K562 (cell line): ENCODE results near the gene SDHAF1. TPM values are rescaled to one million over a fixed set of nuclear protein-coding genes. Genes with fewer than 3 reads are reported as not detected.
A peak's percentile ranks its signal among the peaks of the same experiment; 100 is the strongest.

Experiments used
- ATAC-seq: fragments of 200-7000 bp; cut with Tn5 transposase; 3 replicates; pipeline ENCODE4 v1.9.1; 2020; ENCODE audit warnings: moderate library complexity
- BruUV-seq: library from RNA; stranded (reverse); fragments of 400-500 nt; replicated peaks from 2 replicates; lab custom pipeline; 2021; lab: Mats Ljungman, UMichigan
- CTCF ChIA-PET: fragments of 300-600 bp; formaldehyde crosslinking; extraction: SDS; loops from one replicate; lab custom pipeline; 2021; ENCODE audit warnings: low intra/inter-chr PET ratio; lab: Yijun Ruan, JAX
- POLR2A ChIA-PET: fragments of 300-600, 350-650 bp; sonication (Branson Sonifier 250); formaldehyde crosslinking; extraction: SDS; loops from one replicate; lab custom pipeline; 2021; ENCODE audit warnings: antibody characterized with exemption, inconsistent platforms; lab: Yijun Ruan, JAX
- DNase-seq, 4 experiments: peaks; one replicate each; pipeline versions ENCODE4 v3.0.0 to v3.0.0-alpha.2; 2011 to 2018; ENCODE audit warnings: low spot score in 3 of 4, mixed read lengths in 3 of 4; ENCODE audit errors: extremely low read depth in 1 of 4
- FAIRE-seq: peaks from 2 replicates; lab custom pipeline; 2011; peaks lifted over from hg19 to GRCh38; lab: Jason Lieb, UNC
- H2AFZ ChIP-seq: 2 replicates; pipeline ENCODE4 v1.6.0; 2011; ENCODE audit warnings: low read depth, low read length, control low read depth, inconsistent platforms
- H3K27ac ChIP-seq: fragments of 200-600 bp; 3 replicates; pipeline ENCODE4 v1.8.0; 2011; ENCODE audit warnings: low read depth, mild to moderate bottlenecking, control low read depth, inconsistent platforms, low read length, moderate library complexity, mixed read lengths; ENCODE audit errors: extremely low read depth
- H3K27me3 ChIP-seq, 2 experiments: fragments of 300-600 bp in 1 of 2; 2 replicates in 1 of 2; 3 replicates in 1 of 2; pipeline versions ENCODE4 v1.6.0 to v1.8.0; 2011; ENCODE audit warnings: inconsistent platforms in 2 of 2, low read length in 2 of 2, mild to moderate bottlenecking in 1 of 2, mixed read lengths in 1 of 2, moderate library complexity in 1 of 2; ENCODE audit not compliant: control insufficient read depth in 2 of 2, insufficient read depth in 2 of 2
- H3K36me3 ChIP-seq: fragments of 300-600 bp; 3 replicates; pipeline ENCODE4 v1.8.0; 2011; ENCODE audit warnings: mild to moderate bottlenecking, low read length, inconsistent platforms; ENCODE audit not compliant: control insufficient read depth, insufficient read depth
- H3K4me1 ChIP-seq, 2 experiments: fragments of 200-600 bp in 1 of 2; replicated peaks in 1 of 2; 2 replicates in 1 of 2; 3 replicates in 1 of 2; pipeline versions ENCODE4 v1.5.1 to v1.8.0; 2011; ENCODE audit warnings: inconsistent platforms in 2 of 2, low read length in 2 of 2, mild to moderate bottlenecking in 1 of 2, mixed read lengths in 1 of 2, moderate library complexity in 1 of 2; ENCODE audit not compliant: control insufficient read depth in 2 of 2, insufficient read depth in 2 of 2
- H3K4me2 ChIP-seq: 2 replicates; pipeline ENCODE4 v1.6.1; 2011; ENCODE audit warnings: low read length, control low read depth, inconsistent platforms, mixed read lengths; ENCODE audit not compliant: insufficient read depth
- H3K4me3 ChIP-seq: fragments of 200-600 bp; sonication (generic), shearing (Covaris generic); 2 replicates; pipeline ENCODE4 v1.5.1; 2016; ENCODE audit warnings: control low read depth, inconsistent platforms
- H3K79me2 ChIP-seq: fragments of 200-600 bp; 3 replicates; pipeline ENCODE4 v1.8.0; 2011; ENCODE audit warnings: low read length, inconsistent platforms; ENCODE audit not compliant: control insufficient read depth, insufficient read depth
- H3K9ac ChIP-seq, 2 experiments: 2 replicates each; pipeline versions ENCODE4 v1.6.0 to v1.6.1; 2011; ENCODE audit warnings: low read depth in 2 of 2, low read length in 2 of 2, control low read depth in 1 of 2, inconsistent platforms in 1 of 2, mild to moderate bottlenecking in 1 of 2, mixed read lengths in 1 of 2; ENCODE audit not compliant: insufficient read depth in 1 of 2
- H3K9me1 ChIP-seq: one replicate; pipeline ENCODE4 v1.6.0; 2011; ENCODE audit warnings: inconsistent platforms, mild to moderate bottlenecking, low read length, moderate library complexity; ENCODE audit not compliant: control insufficient read depth, insufficient read depth
- H3K9me3 ChIP-seq: replicated peaks from 2 replicates; pipeline ENCODE4 v1.5.1; 2011; ENCODE audit warnings: low read depth, low read length, inconsistent platforms; ENCODE audit not compliant: control insufficient read depth, insufficient read depth
- H4K20me1 ChIP-seq: replicated peaks from 2 replicates; pipeline ENCODE4 v1.6.1; 2011; ENCODE audit warnings: low read length, inconsistent platforms, mixed read lengths; ENCODE audit not compliant: control insufficient read depth, insufficient read depth
- ATF6 ChIP-seq: sonication (generic); formaldehyde crosslinking; IDR thresholded peaks from 2 replicates; pipeline ENCODE4 v1.4.0; 2020; ENCODE audit warnings: mild to moderate bottlenecking, missing genetic modification reagents
- BHLHE40 ChIP-seq: IDR thresholded peaks from 2 replicates; pipeline ENCODE4 v1.6.1; 2011; ENCODE audit warnings: low read length, improper control_type of control experiment
- CTCFL ChIP-seq: IDR thresholded peaks from 2 replicates; pipeline ENCODE4 v1.6.1; 2011; ENCODE audit warnings: borderline replicate concordance, low read depth, mild to moderate bottlenecking, moderate library complexity, low read length; ENCODE audit not compliant: insufficient read depth, poor library complexity, severe bottlenecking
- DMBX1 ChIP-seq: fragments of 250-450 bp; sonication (Bioruptor Pico); IDR thresholded peaks from 2 replicates; pipeline ENCODE4 v1.8.0; 2022; ENCODE audit warnings: inconsistent platforms, mild to moderate bottlenecking, moderate library complexity, borderline replicate concordance
- ESRRA ChIP-seq: fragments of 450-650 bp; IDR thresholded peaks from 2 replicates; pipeline ENCODE4 v1.6.1; 2014; ENCODE audit warnings: low read depth, mild to moderate bottlenecking, moderate library complexity, borderline replicate concordance
- FOS ChIP-seq: IDR thresholded peaks from 3 replicates; pipeline ENCODE4 v1.6.1; 2011; ENCODE audit not compliant: insufficient read length; ENCODE audit errors: extremely low read depth
- MLX ChIP-seq, 2 experiments: fragments of 450-650 bp in 1 of 2; sonication (generic) in 1 of 2; formaldehyde crosslinking; conservative IDR thresholded peaks; 2 replicates each; pipeline versions ENCODE4 v1.4.0 to v1.8.1; 2020 to 2022; ENCODE audit warnings: mild to moderate bottlenecking in 1 of 2, missing genetic modification reagents in 1 of 2
- NCOA1 ChIP-seq: fragments of 450-650 bp; IDR thresholded peaks from 2 replicates; pipeline ENCODE4 v1.6.1; 2016; ENCODE audit warnings: low read depth
- PHTF2 ChIP-seq: fragments of 250-450 bp; sonication (Bioruptor Pico); IDR thresholded peaks from 2 replicates; pipeline ENCODE4 v1.5.0; 2021; ENCODE audit warnings: mild to moderate bottlenecking
- POLR2AphosphoS5 ChIP-seq: IDR thresholded peaks from 2 replicates; pipeline ENCODE4 v1.6.1; 2011; ENCODE audit warnings: mild to moderate bottlenecking, low read depth, low read length, moderate library complexity; ENCODE audit not compliant: control insufficient read depth, insufficient read depth
- POLR3G ChIP-seq: IDR thresholded peaks from 2 replicates; pipeline ENCODE4 v1.6.1; 2011; ENCODE audit not compliant: insufficient read length, insufficient replicate concordance; ENCODE audit errors: extremely low read depth
- TCF3 ChIP-seq: sonication (generic); formaldehyde crosslinking; IDR thresholded peaks from 2 replicates; pipeline ENCODE4 v1.4.0; 2020; ENCODE audit warnings: mild to moderate bottlenecking, missing genetic modification reagents
- WGBS: fragments of 100-300 bp; shearing (Covaris generic); methylation state at CpG from one replicate; pipeline ENCODE4 v1.1.6; 2016; ENCODE audit warnings: low coverage, mixed read lengths; ENCODE audit not compliant: insufficient coverage; ENCODE audit errors: missing lambda C conversion rate; 5-methylcytosine and 5-hydroxymethylcytosine counted together
- in situ Hi-C: fragments of 300-500 bp; cut with MboI; formaldehyde crosslinking; loops from 4 replicates; pipeline ENCODE4 v1.15.0; 2018; ENCODE audit warnings: inconsistent platforms, mixed read lengths
- intact Hi-C: fragments of 100-400 bp; cut with micrococcal nuclease; formaldehyde crosslinking; loops from 2 replicates; pipeline ENCODE4 v1.14.2; 2022
- polyA plus RNA-seq, 8 experiments: library from polyadenylated mRNA; depleted of rRNA in 4 of 8; stranded (reverse) in 5 of 8; unstranded in 3 of 8; fragments of >200 nt; fragmentation: Nextera tagmentation in 2 of 8; fragmentation: Illumina TruSeq in 1 of 8; extraction: Ambion mirVana in 2 of 8; extraction: Trizol in 1 of 8; gene quantifications; 2 replicates each; pipeline versions ENCODE4 v1.2.1 to v1.2.3, GENCODE V29; 2011 to 2014; ENCODE audit warnings: inconsistent platforms in 1 of 8, missing spikeins in 1 of 8
- total RNA-seq, 7 experiments: library from RNA; depleted of rRNA in 6 of 7; stranded (reverse); fragments of >200 nt in 6 of 7; fragmentation: Illumina TruSeq in 2 of 7; extraction: Trizol in 2 of 7; gene quantifications; 2 replicates each; pipeline versions ENCODE4 v1.2.1 to v1.2.3, GENCODE V29; 2011 to 2021; ENCODE audit warnings: low replicate concordance in 1 of 7

Gene SDHAF1
- total and polyA plus RNA-seq, 9 of the 15 experiments (the other 6 are each of a cell fraction or from before 2014, with no cell fraction given), result 0.42 to 55.7 (median 18.8) TPM

GRCh38 chr19:35995048-35995993 lies at the start of gene SDHAF1 (continued):
- TF ChIP-seq ATF6 (CRISPR knock-in tag) (0 out of 2 replicates have a peak, but pooled peaks have one; percentile 61), FOS (peak; percentile 46)

GRCh38 chr19:35946203-35946602 lies 48.8 kb upstream of the SDHAF1 start:
- DNase-seq (no peak), FAIRE-seq (no peak), ATAC-seq (no peak)
- no peak overlapping the region for H3K4me2 ChIP-seq
- no peak overlapping the region for H2AFZ ChIP-seq
- H3K4me3 ChIP-seq, result no peak overlapping the region
- in situ Hi-C loops (no loop called here), intact Hi-C loops (no loop called here)
- peaks cover 0 to 10% of the 10 kb centered on the region in 2 experiments; a peak in 2 of 5 replicates for H3K4me1 ChIP-seq
- ChIA-PET POLR2A (interaction anchor here (0.6 kb wide), 1 partner anchor 816 kb away, joined by 3 read pairs; no protein-coding TSS in a partner anchor), CTCF (no interaction called here)
- no peaks in the 10 kb centered on the region for H3K79me2 ChIP-seq
- peaks cover 13% of the 10 kb centered on the region for H4K20me1 ChIP-seq
- H3K27ac ChIP-seq, result no peak overlapping the region
- WGBS, result 23% methylated on average over 4 of the region's 4 CpGs
- H3K9me3 ChIP-seq, result no peaks in the 10 kb centered on the region
- H3K27me3 ChIP-seq, result peaks cover 26 to 70% of the 10 kb centered on the region in 2 experiments
- no peaks in the 10 kb centered on the region for H3K36me3 ChIP-seq
- BruUV-seq, result no TSS peak
- H3K9ac ChIP-seq, result no peak overlapping the region
- H3K9me1 ChIP-seq, result no peaks in the 10 kb centered on the region
- TF ChIP-seq BHLHE40 (no peak), ESRRA (no peak), POLR2AphosphoS5 (no peak), MLX (CRISPR knock-in tag; conservative IDR thresholded peaks at IDR 0.05) (no peak), CTCFL (no peak), TCF3 (CRISPR knock-in tag) (no peak), PHTF2 (CRISPR knock-in tag) (no peak), DMBX1 (no peak), POLR3G (no peak), NCOA1 (no peak)
